Measurements from ENCODE around the gene ZC3H8. TPM values are rescaled to one million over a fixed set of nuclear protein-coding genes. Genes with fewer than 3 reads are reported as not detected.

Gene ZC3H8
- total RNA-seq, 1 experiment from 2014 or later = 19.9 TPM

GRCh38 chr2:112242384-112242783 lies 12.5 kb downstream of the ZC3H8 start:
- BruUV-seq (replicated peaks) = no TSS peak
- Mint-ChIP-seq H3K4me3 (ENCODE audit: unreplicated experiment) (no peak overlapping the region), H3K9me3 (ENCODE audit: unreplicated experiment) (no peaks in the 10 kb centered on the region), H3K27me3 (ENCODE audit: insufficient read depth, unreplicated experiment) (no peaks in the 10 kb centered on the region), H3K27ac (ENCODE audit: unreplicated experiment) (no peak overlapping the region), H3K36me3 (ENCODE audit: insufficient read depth, unreplicated experiment) (peaks cover 7% of the 10 kb centered on the region), H3K4me1 (ENCODE audit: low read depth, unreplicated experiment) (no peaks in the 10 kb centered on the region)
- Histone ChIP-seq H3K4me3 (ENCODE audit: low read depth, low read length) (no peak overlapping the region), H3K36me3 (ENCODE audit: control insufficient read depth, insufficient read depth, low read length) (no peaks in the 10 kb centered on the region), H3K9me3 (no peaks in the 10 kb centered on the region), H3K4me1 (no peaks in the 10 kb centered on the region), H3K27me3 (replicated peaks; ENCODE audit: control insufficient read depth, insufficient read depth, low read length) (no peaks in the 10 kb centered on the region)
- DNase-seq = no peak
- CTCF ChIA-PET = no interaction called here
- TF ChIP-seq, protein P1, sequence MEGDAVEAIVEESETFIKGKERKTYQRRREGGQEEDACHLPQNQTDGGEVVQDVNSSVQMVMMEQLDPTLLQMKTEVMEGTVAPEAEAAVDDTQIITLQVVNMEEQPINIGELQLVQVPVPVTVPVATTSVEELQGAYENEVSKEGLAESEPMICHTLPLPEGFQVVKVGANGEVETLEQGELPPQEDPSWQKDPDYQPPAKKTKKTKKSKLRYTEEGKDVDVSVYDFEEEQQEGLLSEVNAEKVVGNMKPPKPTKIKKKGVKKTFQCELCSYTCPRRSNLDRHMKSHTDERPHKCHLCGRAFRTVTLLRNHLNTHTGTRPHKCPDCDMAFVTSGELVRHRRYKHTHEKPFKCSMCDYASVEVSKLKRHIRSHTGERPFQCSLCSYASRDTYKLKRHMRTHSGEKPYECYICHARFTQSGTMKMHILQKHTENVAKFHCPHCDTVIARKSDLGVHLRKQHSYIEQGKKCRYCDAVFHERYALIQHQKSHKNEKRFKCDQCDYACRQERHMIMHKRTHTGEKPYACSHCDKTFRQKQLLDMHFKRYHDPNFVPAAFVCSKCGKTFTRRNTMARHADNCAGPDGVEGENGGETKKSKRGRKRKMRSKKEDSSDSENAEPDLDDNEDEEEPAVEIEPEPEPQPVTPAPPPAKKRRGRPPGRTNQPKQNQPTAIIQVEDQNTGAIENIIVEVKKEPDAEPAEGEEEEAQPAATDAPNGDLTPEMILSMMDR (IDR thresholded peaks at IDR 0.05; ENCODE audit: insufficient read depth in 1 of 2, low read depth in 1 of 2, low read length in 1 of 2, severe bottlenecking in 1 of 2, unreplicated experiment in 1 of 2) = no peak
- POLR2A ChIA-PET = no interaction called here
- intact Hi-C loops (cut with micrococcal nuclease; ENCODE audit: unreplicated experiment) = no loop called here

GRCh38 chr2:112239862-112240261 lies 15.0 kb downstream of the ZC3H8 start:
- H3K9me3 ChIP-seq = no peaks in the 10 kb centered on the region
- Mint-ChIP-seq H3K27me3 (ENCODE audit: insufficient read depth, unreplicated experiment) (no peaks in the 10 kb centered on the region), H3K9me3 (ENCODE audit: unreplicated experiment) (no peaks in the 10 kb centered on the region), H3K27ac (ENCODE audit: unreplicated experiment) (no peak overlapping the region), H3K36me3 (ENCODE audit: insufficient read depth, unreplicated experiment) (peaks cover 7% of the 10 kb centered on the region), H3K4me3 (ENCODE audit: unreplicated experiment) (no peak overlapping the region), H3K4me1 (ENCODE audit: low read depth, unreplicated experiment) (no peaks in the 10 kb centered on the region)
- POLR2A ChIA-PET = no interaction called here
- no peaks in the 10 kb centered on the region for H3K36me3 ChIP-seq (ENCODE audit: control insufficient read depth, insufficient read depth, low read length)
- H3K4me1 ChIP-seq = no peaks in the 10 kb centered on the region
- H3K27me3 ChIP-seq (replicated peaks; ENCODE audit: control insufficient read depth, insufficient read depth, low read length) = no peaks in the 10 kb centered on the region
- TF ChIP-seq, protein P1 (IDR thresholded peaks at IDR 0.05; ENCODE audit: insufficient read depth in 1 of 2, low read depth in 1 of 2, low read length in 1 of 2, severe bottlenecking in 1 of 2, unreplicated experiment in 1 of 2) = no peak
- no TSS peak for BruUV-seq (replicated peaks)
- CTCF ChIA-PET = no interaction called here
- H3K4me3 ChIP-seq (ENCODE audit: low read depth, low read length) = no peak overlapping the region
- DNase-seq = no peak
- intact Hi-C loops (cut with micrococcal nuclease; ENCODE audit: unreplicated experiment) = no loop called here

- Mint-ChIP-seq H3K9me3 (ENCODE audit: unreplicated experiment) (no peaks in the 10 kb centered on the region), H3K27me3 (ENCODE audit: insufficient read depth, unreplicated experiment) (no peaks in the 10 kb centered on the region), H3K4me3 (ENCODE audit: unreplicated experiment) (no peak overlapping the region), H3K36me3 (ENCODE audit: insufficient read depth, unreplicated experiment) (no peaks in the 10 kb centered on the region), H3K4me1 (ENCODE audit: low read depth, unreplicated experiment) (no peaks in the 10 kb centered on the region), H3K27ac (ENCODE audit: unreplicated experiment) (no peak overlapping the region)
- Histone ChIP-seq H3K9me3 (no peaks in the 10 kb centered on the region; the same call in 1 of the 2 replicates), H3K36me3 (ENCODE audit: control insufficient read depth, insufficient read depth, low read length) (no peaks in the 10 kb centered on the region), H3K27me3 (replicated peaks; ENCODE audit: control insufficient read depth, insufficient read depth, low read length) (no peaks in the 10 kb centered on the region), H3K4me3 (ENCODE audit: low read depth, low read length) (no peak overlapping the region), H3K4me1 (no peaks in the 10 kb centered on the region)
- TF ChIP-seq, protein P1 (IDR thresholded peaks at IDR 0.05; ENCODE audit: insufficient read depth in 1 of 2, low read depth in 1 of 2, low read length in 1 of 2, severe bottlenecking in 1 of 2, unreplicated experiment in 1 of 2) = no peak
- CTCF ChIA-PET = no interaction called here
- BruUV-seq (replicated peaks) = no TSS peak
- POLR2A ChIA-PET = no interaction called here
- DNase-seq = no peak
- intact Hi-C loops (cut with micrococcal nuclease; ENCODE audit: unreplicated experiment) = no loop called here
Measured at GRCh38 chr2:112230371-112230770, 24.5 kb downstream of the ZC3H8 start.
